NCI-H2171 treated with DMSO at 0.1 percent for 48 hours (cell line): ENCODE measurements around the gene RFC2.

ENCODE experiments used
- DNase-seq: peaks from one replicate; lab custom pipeline; 2025; lab: John Stamatoyannopoulos, UW

Gene RFC2

GRCh38 chr7:74254129-74254857, at the start of gene RFC2:
RFC2 (minus strand) TSS chr7:74254399; CDS start chr7:74254383, 16 bp downstream.
- peak; percentile 91 for DNase-seq

GRCh38 chr7:74302745-74303221, 48.6 kb upstream of the RFC2 start:
- DNase-seq = no peak

GRCh38 chr7:74300926-74301325, 46.7 kb upstream of the RFC2 start:
- no peak for DNase-seq

GRCh38 chr7:74299401-74299800, 45.2 kb upstream of the RFC2 start:
- DNase-seq = no peak

- no peak for DNase-seq
Observed at GRCh38 chr7:74297516-74298233, 43.5 kb upstream of the RFC2 start.

GRCh38 chr7:74294191-74294998, 40.2 kb upstream of the RFC2 start:
- peak; percentile 35 for DNase-seq

GRCh38 chr7:74293577-74293908, 39.3 kb upstream of the RFC2 start:
- DNase-seq = no peak

- no peak for DNase-seq
Observed at GRCh38 chr7:74292757-74293576, 38.8 kb upstream of the RFC2 start.

GRCh38 chr7:74291535-74291934, 37.3 kb upstream of the RFC2 start:
- DNase-seq = no peak

GRCh38 chr7:74290981-74291441, 36.8 kb upstream of the RFC2 start:
- peak; percentile 53 for DNase-seq

GRCh38 chr7:74290553-74290950, 36.4 kb upstream of the RFC2 start:
- DNase-seq = no peak

GRCh38 chr7:74289659-74290552, 35.7 kb upstream of the RFC2 start:
- no peak for DNase-seq

GRCh38 chr7:74289018-74289658, 34.9 kb upstream of the RFC2 start, which contains the start of gene CLIP2:
CLIP2 (plus strand) TSS chr7:74289407; CDS start chr7:74317547, 28,140 bp downstream.
- DNase-seq = peak; percentile 68

GRCh38 chr7:74288034-74288881, 34.1 kb upstream of the RFC2 start:
- DNase-seq = no peak

- DNase-seq = no peak
Observed at GRCh38 chr7:74287303-74288033, 33.3 kb upstream of the RFC2 start.

- DNase-seq = no peak
Observed at GRCh38 chr7:74286131-74286530, 31.9 kb upstream of the RFC2 start.

- DNase-seq = peak; percentile 49
Observed at GRCh38 chr7:74284781-74285259, 30.6 kb upstream of the RFC2 start.

GRCh38 chr7:74283858-74284447, 29.8 kb upstream of the RFC2 start:
- peak; percentile 35 for DNase-seq
